B cell (primary cell): ENCODE data around the gene CKAP5. TPM values are rescaled to one million over a fixed set of nuclear protein-coding genes. Genes with fewer than 3 reads are reported as not detected.

Experiments used
- ATAC-seq: fragments of 200-7000 bp; cut with Tn5 transposase; one replicate; pipeline ENCODE4 v1.10.0; 2021; ENCODE audit warnings: low read depth, mild to moderate bottlenecking, moderate number of reproducible peaks, moderate library complexity
- CTCF ChIA-PET: fragments of 350-600 bp; sonication (Branson Sonifier 250); formaldehyde crosslinking; loops from one replicate; lab custom pipeline; 2021; ENCODE audit warnings: antibody characterized with exemption, inconsistent platforms; lab: Charles Lee
- POLR2A ChIA-PET: fragments of 350-600 bp; sonication (Branson Sonifier 250); formaldehyde crosslinking; loops from one replicate; lab custom pipeline; 2021; ENCODE audit warnings: antibody characterized with exemption; lab: Charles Lee
- DNase-seq: peaks from one replicate; pipeline ENCODE4 v3.0.0; 2013
- H2AFZ ChIP-seq: 2 replicates; pipeline ENCODE4 v1.6.1; 2012; ENCODE audit warnings: mild to moderate bottlenecking, low read depth, low read length; ENCODE audit not compliant: insufficient read depth, poor library complexity, severe bottlenecking
- H3K27ac ChIP-seq, 2 donors: 1 replicate in 1 of 2; 2 replicates in 1 of 2; pipeline ENCODE4 v1.5.1; 2012 to 2013; ENCODE audit warnings: low read length in 2 of 2, mild to moderate bottlenecking in 2 of 2, moderate library complexity in 1 of 2
- H3K27me3 ChIP-seq, 4 experiments: fragments of 200-600 bp in 1 of 4; sonication (generic) in 1 of 4; replicated peaks in 1 of 4; 1 replicate in 2 of 4; 2 replicates in 2 of 4; pipeline versions ENCODE4 v1.6.1 to v1.7.0; 2013 to 2016; ENCODE audit warnings: low read length in 3 of 4, mild to moderate bottlenecking in 2 of 4, mixed read lengths in 1 of 4, moderate library complexity in 1 of 4; ENCODE audit not compliant: insufficient read depth in 4 of 4, control insufficient read depth in 3 of 4; ENCODE audit errors: control extremely low read depth in 1 of 4
- H3K36me3 ChIP-seq, 2 experiments: replicated peaks in 1 of 2; 1 replicate in 1 of 2; 2 replicates in 1 of 2; pipeline versions ENCODE4 v1.6.1 to v1.7.1; 2013; ENCODE audit warnings: low read length in 1 of 2; ENCODE audit not compliant: insufficient read depth in 2 of 2, control insufficient read depth in 1 of 2; ENCODE audit errors: control extremely low read depth in 1 of 2, extremely low read depth in 1 of 2
- H3K4me1 ChIP-seq, 2 donors: fragments of 200-600 bp in 1 of 2; sonication (generic) in 1 of 2; 1 replicate in 1 of 2; 2 replicates in 1 of 2; pipeline versions ENCODE4 v1.5.1 to v1.6.1; 2013 to 2017; ENCODE audit warnings: low read length in 2 of 2; ENCODE audit not compliant: control insufficient read depth in 2 of 2, insufficient read depth in 2 of 2
- H3K4me2 ChIP-seq: replicated peaks from 2 replicates; pipeline ENCODE3; 2012; ENCODE audit warnings: mild to moderate bottlenecking, low read depth, low read length; ENCODE audit not compliant: poor library complexity, severe bottlenecking
- H3K4me3 ChIP-seq, 5 experiments: fragments of 200-600 bp in 1 of 5; sonication (generic) in 1 of 5; 1 replicate in 3 of 5; 2 replicates in 2 of 5; pipeline versions ENCODE4 v1.5.1 to v1.7.0; 2011 to 2016; ENCODE audit warnings: low read length in 4 of 5, mild to moderate bottlenecking in 4 of 5, low read depth in 2 of 5, control low read depth in 1 of 5, moderate library complexity in 1 of 5; ENCODE audit not compliant: insufficient read depth in 1 of 5; ENCODE audit errors: control extremely low read depth in 1 of 5, extremely low read depth in 1 of 5
- H3K79me2 ChIP-seq: fragments of 200-600 bp; sonication (generic); one replicate; pipeline ENCODE4 v1.6.0; 2016; ENCODE audit warnings: low read length; ENCODE audit not compliant: control insufficient read depth, insufficient read depth
- H3K9ac ChIP-seq: fragments of 200-600 bp; sonication (generic); 2 replicates; pipeline ENCODE4 v1.6.1; 2017; ENCODE audit warnings: mild to moderate bottlenecking, low read length, moderate library complexity
- H3K9me3 ChIP-seq, 3 donors: one replicate each; pipeline versions ENCODE4 v1.6.1 to v1.7.1; 2013; ENCODE audit warnings: low read length in 2 of 3; ENCODE audit not compliant: control insufficient read depth in 2 of 3, insufficient read depth in 1 of 3; ENCODE audit errors: control extremely low read depth in 1 of 3
- H4K20me1 ChIP-seq: 2 replicates; pipeline ENCODE4 v1.6.0; 2012; ENCODE audit warnings: mild to moderate bottlenecking, low read length; ENCODE audit not compliant: insufficient read depth, control insufficient read depth, poor library complexity, severe bottlenecking
- H3K27ac Mint-ChIP-seq: one replicate; pipeline ENCODE4 v1.8.0; 2021; ENCODE audit warnings: mixed read lengths
- H3K27me3 Mint-ChIP-seq: one replicate; pipeline ENCODE4 v1.8.0; 2021; ENCODE audit warnings: mixed read lengths
- H3K4me1 Mint-ChIP-seq: one replicate; pipeline ENCODE4 v1.8.0; 2021; ENCODE audit warnings: mixed read lengths
- H3K4me3 Mint-ChIP-seq: one replicate; pipeline ENCODE4 v1.8.0; 2021; ENCODE audit warnings: mixed read lengths
- H3K9me3 Mint-ChIP-seq: one replicate; pipeline ENCODE4 v1.8.0; 2022; ENCODE audit warnings: mixed read lengths; ENCODE audit not compliant: insufficient read depth
- CTCF ChIP-seq: fragments of 200-600 bp; IDR thresholded peaks from one replicate; pipeline ENCODE4 v1.8.0; 2022; ENCODE audit warnings: antibody characterized with exemption, mild to moderate bottlenecking
- EZH2 ChIP-seq: IDR thresholded peaks from 2 replicates; pipeline ENCODE4 v1.6.1; 2012; ENCODE audit warnings: borderline replicate concordance, low read depth, mild to moderate bottlenecking, moderate library complexity, low read length; ENCODE audit not compliant: insufficient read depth, poor library complexity, severe bottlenecking
- WGBS: methylation state at CpG from one replicate; pipeline ENCODE4 v1.1.5; 2013; ENCODE audit warnings: missing lambda C conversion rate; ENCODE audit not compliant: insufficient coverage; 5-methylcytosine and 5-hydroxymethylcytosine counted together
- intact Hi-C: fragments of 100-400 bp; cut with micrococcal nuclease; formaldehyde crosslinking; loops from one replicate; pipeline ENCODE4 v1.10.0; 2022
- polyA plus RNA-seq: library from polyadenylated mRNA; depleted of rRNA; stranded (reverse); fragments of >200 nt; gene quantifications from 2 replicates; pipeline ENCODE4 v1.2.3, GENCODE V29; 2012
- total RNA-seq, 2 donors: library from RNA; stranded (reverse); fragments of 120-200 nt in 1 of 2; gene quantifications; 1 replicate in 1 of 2; 2 replicates in 1 of 2; pipeline versions ENCODE4 v1.2.3 to v1.2.4, GENCODE V29; 2013 to 2022

Gene CKAP5
- total and polyA plus RNA-seq, 2 donors (not counting 1 experiment from before 2014, with no cell fraction given), result 7.3 to 54.3 TPM

- H3K27me3 Mint-ChIP-seq, result peaks cover 3% of the 10 kb centered on the region
- intact Hi-C loops, result no loop called here
- no peak overlapping the region for H3K27ac Mint-ChIP-seq
- no peaks in the 10 kb centered on the region for H3K4me1 Mint-ChIP-seq
- Histone ChIP-seq H2AFZ (no peak overlapping the region), H3K9ac (no peak overlapping the region), H3K9me3 (no peaks in the 10 kb centered on the region), H3K27ac (no peak overlapping the region), H3K36me3 (no peaks in the 10 kb centered on the region), H3K4me1 (no peaks in the 10 kb centered on the region), H3K4me3 (no peak overlapping the region), H3K4me2 (no peak overlapping the region), H4K20me1 (no peaks in the 10 kb centered on the region), H3K79me2 (no peaks in the 10 kb centered on the region), H3K27me3 (no peaks in the 10 kb centered on the region)
- no peak overlapping the region for H3K4me3 Mint-ChIP-seq
- TF ChIP-seq CTCF (no peak), EZH2 (no peak)
- WGBS, result 96% methylated on average over 26 of the region's 26 CpGs
- DNase-seq (no peak), ATAC-seq (no peak)
- no peaks in the 10 kb centered on the region for H3K9me3 Mint-ChIP-seq
- ChIA-PET CTCF (no interaction called here), POLR2A (no interaction called here)
Measured at GRCh38 chr11:46726206-46726862, 119.7 kb downstream of the CKAP5 start.

GRCh38 chr11:46725338-46726205 lies 120.5 kb downstream of the CKAP5 start:
- H3K9me3 Mint-ChIP-seq, result no peaks in the 10 kb centered on the region
- no peaks in the 10 kb centered on the region for H4K20me1 ChIP-seq
- CTCF ChIA-PET, result no interaction called here
- ATAC-seq (no peak), DNase-seq (no peak)
- no peak for TF ChIP-seq EZH2
- peaks cover 3% of the 10 kb centered on the region for H3K27me3 Mint-ChIP-seq
- POLR2A ChIA-PET, result no interaction called here
- no peak overlapping the region for H3K27ac Mint-ChIP-seq
- H3K27me3 ChIP-seq, result no peaks in the 10 kb centered on the region
- H3K4me1 ChIP-seq, result no peaks in the 10 kb centered on the region
- no peak overlapping the region for H3K4me2 ChIP-seq
- H3K36me3 ChIP-seq, result no peaks in the 10 kb centered on the region
- no peak overlapping the region for H3K9ac ChIP-seq
- H3K4me3 Mint-ChIP-seq, result no peak overlapping the region
- H3K79me2 ChIP-seq, result no peaks in the 10 kb centered on the region
- WGBS, result 94% methylated on average over 16 of the region's 19 CpGs
- H3K9me3 ChIP-seq, result no peaks in the 10 kb centered on the region
- H3K27ac ChIP-seq, result no peak overlapping the region
- H3K4me1 Mint-ChIP-seq, result no peaks in the 10 kb centered on the region
- H3K4me3 ChIP-seq, result no peak overlapping the region
- intact Hi-C loops, result no loop called here
- no peak overlapping the region for H2AFZ ChIP-seq
